Fibroblast of pulmonary artery (primary cell): ENCODE data around the gene NELFA.

Experiments used
- DNase-seq: peaks from one replicate; pipeline ENCODE4 v3.0.0-alpha.2; 2010; ENCODE audit warnings: low read depth
- H3K4me3 ChIP-seq: replicated peaks from 2 replicates; pipeline ENCODE4 v1.5.1; 2011; ENCODE audit warnings: low read depth, mild to moderate bottlenecking, control low read depth, low read length, moderate library complexity
- CTCF ChIP-seq: IDR thresholded peaks from 2 replicates; pipeline ENCODE4 v1.5.1; 2011; ENCODE audit warnings: mild to moderate bottlenecking, control low read depth, low read length, inconsistent platforms; ENCODE audit errors: missing control alignments

Gene NELFA

GRCh38 chr4:1933700-1934099, 75.1 kb downstream of the NELFA start:
- TF ChIP-seq CTCF: no peak

GRCh38 chr4:1932736-1933135, 76.0 kb downstream of the NELFA start:
- no peak overlapping the region for H3K4me3 ChIP-seq
- no peak for DNase-seq
- no peak for TF ChIP-seq CTCF

More at GRCh38 chr4:1933700-1934099, 75.1 kb downstream of the NELFA start:
- no peak for DNase-seq
- no peak overlapping the region for H3K4me3 ChIP-seq
